COR-L47 (cell line): ENCODE measurements around the gene LLCFC1.

Experiments used
- DNase-seq: peaks from one replicate; lab custom pipeline; 2025; lab: John Stamatoyannopoulos, UW

Gene LLCFC1

DNA sequence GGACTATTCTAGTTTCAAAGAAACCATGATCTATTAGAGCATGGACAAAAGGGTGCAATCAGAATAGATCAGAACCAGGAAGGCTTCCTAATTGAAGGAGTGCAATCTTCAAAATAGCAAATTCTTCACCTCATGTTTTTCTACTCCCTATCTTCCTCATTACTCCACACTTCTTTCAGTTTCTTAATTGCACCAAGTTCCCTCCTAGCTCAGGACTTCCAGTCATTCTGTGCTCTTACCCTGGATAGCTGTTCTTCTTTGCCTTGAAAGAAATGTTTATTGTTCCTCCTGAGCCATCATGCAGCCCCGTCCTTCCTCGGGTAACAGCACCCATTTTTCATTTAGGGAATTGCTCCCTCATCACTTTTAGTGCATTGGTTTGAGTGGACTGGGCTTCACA is 28.8 kb upstream of the LLCFC1 start:
- DNase-seq, result no peak

DNA sequence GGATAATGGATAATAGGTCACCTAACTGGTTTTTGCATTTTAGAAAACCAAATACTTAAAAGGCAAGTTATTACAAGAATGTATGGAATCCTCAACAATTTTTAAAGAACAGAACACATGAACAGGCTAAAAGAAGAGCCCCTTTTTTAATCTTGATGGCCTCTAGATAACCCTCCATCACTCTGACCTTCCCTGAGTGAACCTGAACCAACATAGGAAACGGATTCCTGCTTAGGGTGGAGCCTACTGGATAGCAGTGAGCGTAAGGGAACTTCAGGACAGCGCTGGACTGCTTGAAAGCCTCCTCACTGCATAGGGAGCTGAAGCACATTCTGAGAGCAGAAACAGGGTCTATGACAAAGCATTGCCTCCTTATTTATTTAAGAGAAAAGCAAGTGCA is 26.2 kb upstream of the LLCFC1 start:
- no peak for DNase-seq

DNA sequence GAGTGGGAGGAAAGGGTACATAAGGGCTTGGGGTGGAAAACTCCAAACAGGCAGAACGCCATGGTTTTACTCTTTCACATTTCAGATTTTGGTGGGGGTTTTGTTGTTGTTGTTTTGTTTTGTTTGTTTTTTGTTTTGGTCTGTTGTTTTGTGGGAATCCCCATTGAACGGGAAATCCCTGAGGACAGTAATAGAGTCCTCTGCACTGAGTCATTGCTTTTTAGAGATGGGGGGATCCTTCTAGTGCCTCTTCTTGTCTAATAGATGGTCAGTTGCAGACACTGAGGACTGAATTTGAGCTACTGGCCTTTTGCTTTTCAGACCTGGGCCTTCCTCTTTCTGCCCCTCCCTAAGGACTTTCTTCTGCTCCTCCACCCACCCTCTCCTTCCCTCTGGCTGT is 25.7 kb upstream of the LLCFC1 start:
- DNase-seq, result no peak

DNA sequence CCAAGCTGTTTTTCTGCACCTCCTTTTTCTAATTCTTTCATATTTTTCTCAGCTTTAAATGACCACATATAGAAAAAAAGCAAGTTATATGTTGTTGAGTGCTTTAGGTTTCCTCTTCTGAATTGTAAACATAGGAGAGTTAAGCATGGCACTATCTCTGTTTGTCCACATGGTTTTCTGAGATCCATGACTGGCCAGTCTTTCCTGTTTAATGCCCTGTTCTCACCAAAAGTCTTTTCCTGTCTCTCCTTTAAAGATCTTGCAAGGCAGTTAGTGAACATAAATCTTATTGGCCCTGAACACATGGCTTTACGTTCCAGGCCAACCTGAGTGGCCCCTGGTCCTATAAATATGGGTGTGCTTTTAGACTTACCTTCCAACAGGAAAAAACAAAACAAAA is 25.2 kb upstream of the LLCFC1 start:
- DNase-seq, result no peak

DNA sequence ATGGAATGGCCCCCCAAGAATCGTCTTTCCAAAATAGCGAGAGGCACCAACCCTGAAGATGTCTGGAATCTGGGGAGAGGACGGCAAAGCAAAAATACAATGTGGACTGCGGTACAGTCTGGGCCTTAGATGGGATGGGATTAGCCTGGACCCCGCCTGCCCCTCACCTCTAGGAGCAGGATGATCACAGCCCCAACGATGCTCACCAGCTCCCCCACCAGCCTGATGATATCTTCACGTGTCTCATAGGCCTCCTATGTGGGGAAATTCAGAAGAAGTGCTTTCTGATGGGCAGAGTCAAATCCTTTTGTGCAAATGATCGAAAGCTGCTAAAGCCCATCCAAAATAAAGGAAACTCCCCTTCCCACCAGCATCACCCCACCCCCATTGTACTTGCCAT is 24.0 kb upstream of the LLCFC1 start:
- DNase-seq, result no peak

DNA sequence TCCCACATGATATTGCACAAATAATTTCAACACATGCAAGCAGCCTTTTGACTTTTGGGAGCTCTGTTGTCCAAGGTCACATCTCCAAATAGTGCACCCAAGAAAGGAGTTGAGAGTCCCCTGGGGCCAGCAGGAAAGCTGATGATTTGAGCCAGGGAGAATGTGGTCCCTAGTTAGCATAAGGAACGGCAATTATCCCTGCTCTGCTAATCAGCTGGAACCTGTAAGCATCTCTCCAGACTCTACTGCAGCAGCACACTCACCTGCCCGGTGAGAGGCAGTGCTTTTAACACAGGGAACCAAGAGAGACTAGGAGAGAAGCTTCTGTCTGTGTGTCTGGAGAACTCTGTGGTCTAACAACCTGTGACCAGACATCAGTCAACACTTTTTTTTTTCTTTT is 22.8 kb upstream of the LLCFC1 start:
- DNase-seq, result no peak

DNA sequence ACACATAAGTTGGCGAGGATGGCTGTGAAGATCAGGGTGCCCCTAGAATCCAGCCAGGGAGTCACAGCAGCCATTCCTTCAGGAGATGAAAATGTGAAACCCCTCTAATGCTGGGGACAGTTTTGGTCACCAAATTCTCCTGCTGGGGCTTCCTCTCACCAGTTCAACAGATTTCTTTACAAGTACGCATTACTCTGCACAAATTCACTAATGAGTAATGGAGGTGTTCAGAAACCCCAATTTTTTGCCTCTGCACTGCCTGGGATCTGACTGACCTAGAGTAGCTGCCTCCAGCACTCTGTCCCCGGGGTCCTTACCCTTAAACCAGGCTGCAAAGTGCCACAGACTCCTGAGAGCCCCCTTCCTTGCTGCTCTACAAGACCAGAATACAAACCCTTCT is 21.8 kb upstream of the LLCFC1 start:
- DNase-seq, result no peak

DNA sequence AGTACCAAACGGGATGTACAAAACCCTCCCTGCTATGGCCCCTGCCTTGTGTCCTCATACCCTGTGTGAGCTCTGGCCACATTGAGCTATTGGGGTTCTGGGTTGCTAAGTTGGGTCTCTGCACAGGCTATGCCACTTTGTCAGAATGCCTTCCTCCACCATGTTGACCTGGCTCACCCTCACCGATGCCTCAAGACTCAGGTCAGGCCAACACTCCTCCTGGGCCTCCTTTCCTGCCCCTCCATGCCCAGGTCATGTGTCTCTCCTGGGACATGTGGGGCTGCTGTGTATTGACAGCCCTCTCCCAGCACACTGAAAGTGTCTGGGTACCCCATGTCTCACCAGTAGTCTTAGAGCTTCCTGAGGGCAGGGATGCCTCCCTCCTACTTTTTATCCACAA is 20.4 kb upstream of the LLCFC1 start:
- no peak for DNase-seq

DNA sequence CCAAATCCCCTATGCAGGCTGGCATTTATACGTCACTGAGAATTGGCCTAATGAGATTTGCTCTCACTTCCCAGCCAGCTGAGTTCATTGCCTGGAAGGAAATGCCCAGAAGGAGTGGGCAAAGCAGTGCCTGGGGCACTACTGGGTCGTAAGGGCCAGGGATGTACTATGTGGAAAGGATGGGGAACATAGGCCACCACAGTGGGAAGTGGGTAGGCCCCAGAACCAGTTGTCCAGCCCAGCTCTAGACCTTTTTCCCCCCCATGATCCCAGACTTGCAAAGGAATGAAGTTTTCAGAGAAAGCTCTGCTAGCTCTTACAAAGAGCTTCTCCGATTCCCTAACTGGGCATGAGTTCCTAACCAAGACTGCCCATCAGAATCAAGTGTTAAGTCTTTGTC is 19.6 kb upstream of the LLCFC1 start:
- no peak for DNase-seq

DNA sequence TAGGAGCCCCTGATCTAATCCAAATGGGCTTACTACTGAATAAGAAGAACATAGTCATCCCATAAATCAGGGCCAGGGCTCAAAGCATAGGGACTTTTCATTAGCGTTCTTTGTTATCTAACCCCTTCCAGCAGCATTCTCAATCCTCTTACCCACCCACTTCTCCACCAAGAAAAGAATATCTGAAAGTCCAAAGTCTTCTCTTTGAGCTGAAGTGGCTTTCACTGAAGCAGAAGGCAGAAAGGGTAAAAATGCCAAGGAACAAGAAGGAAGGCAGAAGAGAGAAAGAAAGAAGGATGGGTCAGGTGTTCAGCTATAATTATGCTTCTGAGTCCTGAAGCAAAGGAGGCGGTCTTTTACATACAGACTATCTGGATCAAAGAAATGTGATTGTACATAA is 15.9 kb upstream of the LLCFC1 start:
- DNase-seq, result no peak

DNA sequence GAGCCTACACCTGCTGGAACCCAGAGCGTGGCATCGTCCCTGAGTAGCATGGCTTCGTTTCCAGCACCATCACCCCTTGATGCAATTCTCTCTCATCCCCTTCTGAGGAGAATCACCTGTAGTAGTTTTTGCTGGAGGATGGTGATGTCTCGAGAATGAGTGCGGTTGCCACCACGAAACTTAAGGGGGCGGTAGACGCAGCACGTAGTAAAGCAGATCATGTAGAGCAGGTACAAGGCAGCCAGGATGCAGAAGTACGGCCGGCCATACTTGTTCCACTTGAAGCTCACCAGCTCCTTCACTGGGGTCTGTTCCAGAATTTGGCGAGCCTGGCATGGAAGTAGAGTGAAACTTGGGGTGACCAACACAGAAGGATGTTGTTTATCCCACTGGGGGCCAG is 13.9 kb upstream of the LLCFC1 start:
- DNase-seq, result no peak

DNA sequence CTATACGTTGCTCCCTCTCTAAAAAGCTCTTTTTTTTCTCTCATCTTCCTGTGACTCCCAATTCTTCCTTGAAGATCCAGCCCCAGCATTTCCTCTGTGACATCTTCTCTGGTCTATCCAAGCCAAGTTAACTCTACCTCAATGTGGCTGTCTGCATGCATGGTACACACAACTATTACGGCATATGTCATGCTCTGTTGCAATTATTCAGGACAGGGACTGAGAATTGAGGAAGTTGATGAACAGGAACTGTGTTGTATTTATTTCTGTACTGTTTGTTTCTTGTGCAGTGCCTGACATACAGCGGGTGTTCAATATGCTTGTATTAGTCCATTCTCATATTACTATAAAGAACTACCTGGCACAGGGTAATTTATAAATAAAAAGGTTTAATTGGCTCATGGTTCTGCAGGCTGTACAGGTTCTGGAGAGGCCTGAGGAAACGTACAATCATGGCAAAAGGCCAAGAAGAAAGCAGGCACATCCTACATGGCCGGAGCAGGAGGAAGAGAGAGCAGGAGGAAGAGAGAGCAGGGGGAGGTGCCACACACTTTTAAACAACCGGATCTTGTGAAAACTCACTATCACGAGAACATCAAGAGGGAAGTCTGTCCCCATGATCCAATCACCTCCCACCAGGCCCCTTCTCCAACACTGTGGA is 12.1 kb upstream of the LLCFC1 start:
- no peak for DNase-seq

DNA sequence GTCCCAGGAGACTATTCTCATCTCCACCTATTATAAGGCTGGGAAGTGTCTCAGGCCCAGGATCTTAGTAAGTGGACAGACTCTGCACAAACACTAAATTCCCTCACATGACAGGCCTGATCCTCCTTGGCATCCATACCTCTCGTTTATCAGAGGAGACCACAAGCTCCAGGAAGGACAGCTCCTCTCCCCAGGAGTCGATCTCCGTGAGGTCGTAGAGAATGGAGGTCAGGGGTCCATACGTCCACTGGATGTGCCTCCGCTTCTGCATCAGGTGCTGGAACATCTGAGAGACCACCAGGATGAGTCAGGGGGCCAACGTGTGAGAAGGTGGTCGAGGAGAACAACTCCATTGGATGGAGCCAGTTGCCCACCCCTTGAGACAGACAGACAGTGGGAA is 11.3 kb upstream of the LLCFC1 start:
- DNase-seq, result no peak

DNA sequence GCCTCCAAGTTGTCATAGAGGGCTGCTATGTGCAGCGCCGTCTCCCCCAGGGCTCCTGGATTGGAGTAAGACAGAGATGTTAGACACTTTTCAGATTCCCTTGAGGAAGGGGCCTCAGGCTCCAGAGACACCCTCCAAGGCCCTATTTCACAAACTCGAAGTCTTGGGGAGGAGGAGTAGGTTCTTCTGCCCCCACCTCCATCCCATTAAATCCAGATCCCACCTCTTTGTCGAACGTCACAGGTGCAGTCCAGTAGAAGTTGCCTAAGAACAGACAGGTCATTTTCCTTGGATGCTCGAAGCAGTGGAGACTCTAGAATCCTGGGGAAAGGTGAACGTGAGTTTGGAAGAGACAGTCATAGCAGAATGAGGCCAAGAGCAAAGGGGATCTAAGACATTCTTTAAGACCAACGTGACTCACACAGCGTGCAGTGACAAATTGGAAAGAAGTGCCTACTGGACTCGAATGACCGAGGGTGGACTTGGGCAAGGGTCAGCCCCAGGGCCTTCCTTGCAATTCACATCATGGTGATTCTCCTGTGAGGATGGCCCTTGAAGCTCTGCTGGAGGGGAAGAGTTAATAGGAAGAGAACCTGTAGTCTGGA is 9.1 kb upstream of the LLCFC1 start:
- no peak for DNase-seq

DNA sequence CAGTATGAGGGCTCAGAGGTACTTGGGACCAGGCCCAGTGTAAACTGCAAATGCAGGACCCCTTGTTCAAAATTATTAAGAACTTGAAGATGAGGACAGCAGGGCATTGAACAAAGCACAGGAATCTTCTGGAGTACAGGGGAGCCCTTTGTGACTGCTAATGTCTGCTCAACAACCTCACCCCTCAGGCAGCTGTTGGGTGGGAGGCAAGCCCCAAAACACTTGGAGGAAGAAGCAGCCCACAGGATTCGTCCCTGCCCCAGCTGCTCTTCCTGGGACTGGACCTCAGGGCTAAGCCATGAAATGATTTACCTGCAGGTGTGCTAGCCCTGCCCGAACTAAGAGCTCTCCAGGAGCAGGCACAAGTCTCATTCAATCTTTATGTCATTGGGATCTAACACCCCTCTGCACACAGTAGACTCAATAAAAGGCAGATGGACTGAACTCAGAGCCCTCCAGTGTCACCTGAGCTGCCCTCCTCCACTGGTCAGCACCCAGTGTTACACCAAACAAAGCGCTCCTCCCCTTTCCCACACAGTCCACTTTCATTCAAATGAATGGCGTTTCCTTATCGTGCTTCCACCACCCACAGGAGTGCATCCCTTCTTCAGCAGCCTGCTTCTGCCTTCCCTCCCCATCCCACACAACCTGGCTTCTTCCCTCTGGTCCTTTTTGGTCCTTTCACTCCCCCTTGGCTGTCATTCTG is 6.7 kb upstream of the LLCFC1 start:
- no peak for DNase-seq

DNA sequence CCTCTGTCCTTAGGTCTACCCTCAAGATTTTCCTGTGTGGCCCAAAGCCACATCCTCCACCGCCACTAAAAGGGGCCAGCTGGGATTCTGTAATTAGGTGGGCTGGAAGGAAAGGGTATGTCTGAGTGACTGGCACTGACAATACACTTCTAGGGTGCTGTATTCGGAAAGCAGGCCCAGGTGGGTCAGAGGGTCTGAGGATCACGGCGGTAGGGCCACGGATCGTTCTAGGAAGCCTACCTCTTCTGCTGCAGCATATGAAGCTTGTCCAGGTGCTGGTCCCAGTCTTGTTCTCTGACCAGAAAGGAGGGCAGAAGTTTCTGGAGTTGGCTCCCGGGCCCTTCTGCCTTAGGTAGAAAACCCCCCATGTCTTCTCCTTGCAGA is 6.2 kb upstream of the LLCFC1 start:
- DNase-seq, result no peak

DNA sequence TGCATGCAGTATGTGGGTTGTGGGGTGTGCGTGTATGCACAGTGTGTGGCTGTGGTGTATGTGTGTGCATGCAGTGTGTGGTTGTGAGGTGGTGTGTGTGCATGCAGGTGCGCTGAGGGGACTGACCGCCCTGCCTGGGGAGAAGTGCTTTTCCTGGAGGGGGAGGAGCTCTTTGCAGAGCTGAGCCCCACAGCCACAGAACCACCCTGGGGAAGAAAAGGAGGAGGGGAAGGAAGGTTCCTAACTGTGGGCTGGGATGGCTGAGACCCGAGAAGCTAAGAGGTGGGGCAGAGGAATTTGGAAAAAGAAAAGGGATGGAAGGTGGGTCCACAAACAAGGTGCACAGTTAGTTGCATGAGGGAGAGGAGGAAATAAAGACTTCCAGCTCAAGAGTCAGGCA is 5.7 kb upstream of the LLCFC1 start, which contains the start of gene TRPV5:
Gene TRPV5 (minus strand): TSS at position 123 of the 400 bp plus-strand sequence. CDS start 287 bp downstream, outside the sequence.
- DNase-seq, result no peak

DNA sequence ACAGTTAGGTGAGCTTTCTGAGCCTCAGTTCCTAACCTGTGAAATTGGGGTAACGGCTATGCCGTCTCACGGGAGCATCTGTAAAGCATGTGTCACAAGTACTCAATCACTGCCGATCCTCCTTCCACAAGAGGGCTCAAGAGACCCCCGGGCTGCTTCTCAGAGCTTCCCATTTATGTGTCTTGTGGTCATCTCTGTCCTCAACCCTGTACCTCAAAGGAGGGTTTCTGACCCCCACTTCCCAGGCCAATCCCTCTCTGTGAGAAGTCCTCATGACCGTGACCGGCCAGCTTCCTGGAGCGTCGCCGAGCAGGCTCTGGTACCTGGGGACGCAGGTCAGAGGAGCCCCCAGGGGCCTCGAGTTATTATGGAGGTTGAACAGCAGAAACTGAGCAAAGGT is 5.2 kb upstream of the LLCFC1 start:
- DNase-seq, result no peak

DNA sequence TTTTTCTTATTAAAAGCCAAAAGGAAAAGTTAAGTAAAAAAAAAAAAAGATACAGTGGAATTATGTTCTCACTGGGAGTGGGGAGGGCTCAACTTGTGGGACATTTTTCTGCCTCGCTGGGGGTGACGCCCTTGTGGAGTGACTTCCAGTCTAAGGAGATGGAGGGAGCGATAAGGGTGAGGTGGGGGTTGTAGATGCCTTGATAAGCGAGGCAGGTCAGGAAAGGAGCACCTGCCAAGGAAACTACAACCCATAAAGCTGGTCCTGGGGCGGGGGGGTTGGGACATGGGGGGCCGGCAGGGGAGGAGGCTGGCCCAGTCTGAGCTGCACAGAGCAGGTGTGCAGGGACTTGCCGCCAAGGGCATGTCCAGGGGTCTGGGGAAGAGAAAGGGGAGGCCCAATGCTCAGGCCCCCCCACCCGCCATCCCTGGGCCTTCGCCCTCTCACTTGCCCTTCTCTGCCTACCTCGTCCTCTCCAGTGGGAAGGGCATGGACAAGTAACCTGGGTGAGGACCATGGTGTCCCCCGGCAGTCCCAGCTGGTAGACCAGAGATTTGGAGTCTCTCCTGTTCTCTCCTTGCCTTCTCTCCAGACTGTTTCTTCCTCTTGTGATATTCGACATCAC is 3.2 kb upstream of the LLCFC1 start:
- no peak for DNase-seq

DNA sequence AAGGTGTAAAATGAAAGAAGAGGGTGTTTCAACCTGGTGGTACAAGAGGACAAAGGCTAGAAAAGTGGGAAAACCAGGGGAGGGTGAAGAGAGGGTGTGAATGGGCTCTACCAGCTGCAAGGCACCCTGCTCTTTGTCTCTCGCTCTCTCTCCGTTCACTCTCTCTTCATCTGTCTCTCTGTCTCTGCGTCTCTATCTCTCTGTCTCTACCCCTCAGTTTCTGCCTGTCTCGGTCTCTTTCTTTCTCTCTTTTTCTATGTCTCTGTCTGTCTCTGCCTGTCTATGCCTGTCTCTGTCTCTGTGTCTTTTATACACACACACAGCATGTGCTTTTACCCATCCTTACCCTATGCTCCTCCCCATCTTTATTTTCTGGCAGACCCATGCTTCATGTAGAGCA is 673 bp upstream of the LLCFC1 start:
- DNase-seq, result no peak

DNA sequence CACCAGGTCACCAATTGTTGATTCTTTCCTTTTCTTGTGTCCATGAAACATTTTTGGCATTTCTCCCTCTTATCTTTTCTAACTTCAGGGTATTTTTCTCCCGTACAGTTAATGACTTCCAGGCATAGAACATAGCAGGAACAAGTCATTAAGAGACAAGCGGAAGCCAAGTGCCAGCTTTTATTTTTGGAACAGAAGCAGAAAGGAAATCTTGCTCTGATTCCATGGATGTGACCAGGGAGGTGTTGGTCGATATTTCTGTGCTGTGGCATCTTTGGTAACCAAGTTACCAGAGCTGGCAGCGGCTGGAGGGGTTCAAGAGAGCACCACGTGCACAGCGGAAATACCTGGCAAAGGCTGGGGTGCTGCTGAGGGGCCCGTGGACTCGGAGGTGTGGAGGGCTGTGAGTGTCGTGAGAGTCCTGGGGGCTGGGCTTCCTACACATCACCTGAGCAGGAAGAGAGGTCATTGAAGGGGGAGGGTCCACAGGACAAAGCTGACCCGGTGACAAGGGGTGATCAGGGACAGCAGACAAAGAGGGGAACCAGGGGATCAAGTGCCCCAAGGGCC is 1.8 kb downstream of the LLCFC1 start:
- DNase-seq, result no peak

DNA sequence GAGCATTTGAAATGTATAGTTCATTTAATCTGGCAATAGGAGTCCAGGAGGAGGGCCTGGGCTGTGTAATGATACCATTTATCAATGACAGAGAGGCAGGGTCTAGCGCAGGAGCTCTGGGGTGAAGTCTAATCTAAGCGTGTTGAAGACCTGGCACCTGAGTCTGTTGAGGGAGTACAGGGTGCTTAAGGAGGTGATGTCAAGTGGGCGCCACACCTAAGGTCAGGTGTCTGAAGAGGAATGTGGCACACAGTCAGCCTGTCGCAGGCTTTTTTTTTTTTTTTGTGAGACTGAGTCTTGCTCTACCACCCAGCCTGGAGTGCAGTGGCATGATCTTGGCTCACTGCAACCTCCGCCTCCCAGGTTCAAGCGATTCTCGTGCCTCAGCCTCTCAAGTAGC is 2.3 kb downstream of the LLCFC1 start:
- DNase-seq, result no peak

DNA sequence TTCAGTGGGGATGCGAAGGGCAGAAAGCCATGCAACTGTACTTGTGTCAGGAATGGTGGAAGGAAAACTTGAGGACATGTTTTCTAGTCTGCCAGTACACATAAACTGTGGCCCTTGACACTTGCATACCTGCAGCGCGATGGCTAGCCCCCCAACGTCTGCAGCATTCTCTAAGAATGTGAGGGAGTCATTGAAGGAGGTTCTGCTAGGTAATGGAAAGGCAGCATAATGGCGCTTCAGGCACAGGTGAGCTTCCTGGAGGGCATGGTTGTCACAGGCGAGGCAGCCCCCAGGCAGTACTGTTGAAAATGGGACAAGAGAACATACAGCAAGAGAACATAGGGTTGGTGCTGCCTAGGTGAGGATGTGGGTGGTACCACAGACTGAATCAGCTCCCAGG is 3.5 kb downstream of the LLCFC1 start:
- no peak for DNase-seq
